SK-N-SH (cell line): ENCODE results near the gene RUFY3. TPM values are rescaled to one million over a fixed set of nuclear protein-coding genes. Genes with fewer than 3 reads are reported as not detected.

ENCODE experiments used
- CTCF ChIA-PET: fragments of 300-600, 350-600 bp; formaldehyde crosslinking; extraction: SDS; loops from one replicate; lab custom pipeline; 2021; lab: Yijun Ruan, JAX
- POLR2A ChIA-PET: fragments of 350-600 bp; sonication (Branson Sonifier 250); formaldehyde crosslinking; extraction: SDS; loops from one replicate; lab custom pipeline; 2020; ENCODE audit warnings: antibody characterized with exemption, inconsistent platforms; lab: Yijun Ruan, JAX
- DNase-seq: peaks from one replicate; pipeline ENCODE4 v3.0.0; 2012
- H2AFZ ChIP-seq: fragments of 200-600 bp; sonication (generic); 2 replicates; pipeline ENCODE4 v1.8.1; 2016; ENCODE audit warnings: antibody characterized with exemption, mild to moderate bottlenecking, low read depth
- H3F3A ChIP-seq: fragments of 200-600 bp; sonication (generic); replicated peaks from 2 replicates; pipeline ENCODE3; 2016; ENCODE audit warnings: antibody characterized with exemption, mild to moderate bottlenecking; ENCODE audit not compliant: insufficient read depth
- H3K27ac ChIP-seq, 2 experiments: fragments of 200-500 bp in 1 of 2; fragments of 200-600 bp in 1 of 2; sonication (Bioruptor generic) in 1 of 2; sonication (generic), shearing (Covaris generic) in 1 of 2; 2 replicates each; pipeline versions ENCODE4 v1.5.1 to v1.6.1; 2014 to 2016; ENCODE audit warnings: low read depth in 2 of 2, inconsistent platforms in 1 of 2, low read length in 1 of 2, mild to moderate bottlenecking in 1 of 2, mixed read lengths in 1 of 2
- H3K27me3 ChIP-seq: fragments of 200-600 bp; sonication (generic), shearing (Covaris generic); 2 replicates; pipeline ENCODE4 v1.6.1; 2016; ENCODE audit warnings: mixed run types; ENCODE audit not compliant: insufficient read depth
- H3K36me3 ChIP-seq, 2 experiments: fragments of 200-500 bp in 1 of 2; fragments of 200-600 bp in 1 of 2; sonication (Bioruptor generic) in 1 of 2; sonication (generic) in 1 of 2; replicated peaks in 1 of 2; 2 replicates each; pipeline versions ENCODE3 to v1.5.1; 2014 to 2016; ENCODE audit warnings: low read length in 1 of 2, mild to moderate bottlenecking in 1 of 2; ENCODE audit not compliant: insufficient read depth in 2 of 2, control insufficient read depth in 1 of 2
- H3K4me1 ChIP-seq, 2 experiments: fragments of 200-500 bp in 1 of 2; fragments of 200-600 bp in 1 of 2; sonication (Bioruptor generic) in 1 of 2; sonication (generic), shearing (Covaris generic) in 1 of 2; 2 replicates each; pipeline versions ENCODE4 v1.5.1 to v1.6.1; 2014 to 2016; ENCODE audit warnings: low read depth in 1 of 2, low read length in 1 of 2, mixed run types in 1 of 2; ENCODE audit not compliant: insufficient read depth in 2 of 2, control insufficient read depth in 1 of 2
- H3K4me2 ChIP-seq: fragments of 200-600 bp; sonication (generic), shearing (Covaris generic); 2 replicates; pipeline ENCODE4 v1.6.1; 2017; ENCODE audit warnings: mixed run types
- H3K4me3 ChIP-seq, 2 experiments: fragments of 200-500 bp in 1 of 2; fragments of 200-600 bp in 1 of 2; sonication (Bioruptor generic) in 1 of 2; sonication (generic), shearing (Covaris generic) in 1 of 2; 2 replicates each; pipeline versions ENCODE4 v1.5.1 to v1.8.1; 2014 to 2016; ENCODE audit warnings: low read depth in 2 of 2, inconsistent platforms in 1 of 2, low read length in 1 of 2, mild to moderate bottlenecking in 1 of 2, mixed read lengths in 1 of 2, moderate library complexity in 1 of 2
- H3K79me2 ChIP-seq: fragments of 200-600 bp; sonication (generic); 2 replicates; pipeline ENCODE4 v1.8.1; 2017; ENCODE audit warnings: mild to moderate bottlenecking; ENCODE audit not compliant: insufficient read depth
- H3K9ac ChIP-seq: fragments of 200-600 bp; sonication (generic); 2 replicates; pipeline ENCODE4 v1.6.1; 2017; ENCODE audit warnings: mixed run types
- H3K9me2 ChIP-seq: fragments of 200-600 bp; sonication (generic); 2 replicates; pipeline ENCODE4 v1.6.1; 2017; ENCODE audit warnings: mixed run types
- H3K9me3 ChIP-seq: fragments of 200-600 bp; sonication (generic); 2 replicates; pipeline ENCODE4 v1.6.1; 2017; ENCODE audit warnings: mixed run types, mild to moderate bottlenecking, moderate library complexity
- H4K20me1 ChIP-seq: fragments of 200-600 bp; sonication (generic); 2 replicates; pipeline ENCODE4 v1.6.1; 2017; ENCODE audit warnings: mild to moderate bottlenecking, mixed run types; ENCODE audit not compliant: insufficient read depth
- CHD2 ChIP-seq: fragments of 150-350 bp; IDR thresholded peaks from 2 replicates; pipeline ENCODE4 v1.6.1; 2018; ENCODE audit warnings: low read length; ENCODE audit not compliant: partially characterized antibody
- EZH2phosphoT487 ChIP-seq: fragments of 200-600 bp; sonication (generic); IDR thresholded peaks from 2 replicates; pipeline ENCODE4 v1.6.1; 2017; ENCODE audit warnings: low read depth, mixed run types, mild to moderate bottlenecking, antibody characterized with exemption, moderate library complexity, borderline replicate concordance
- FOSL2 ChIP-seq: IDR thresholded peaks from 2 replicates; pipeline ENCODE4 v1.4.0; 2012; ENCODE audit warnings: low read depth, mild to moderate bottlenecking, moderate library complexity, borderline replicate concordance
- FOXJ3 ChIP-seq: sonication (generic); formaldehyde crosslinking; IDR thresholded peaks from 2 replicates; pipeline ENCODE4 v1.5.1; 2020; ENCODE audit warnings: mild to moderate bottlenecking, missing genetic modification reagents
- FOXM1 ChIP-seq: IDR thresholded peaks from 2 replicates; pipeline ENCODE4 v1.4.0; 2012; ENCODE audit warnings: low read depth, mild to moderate bottlenecking
- GABPA ChIP-seq: IDR thresholded peaks from 2 replicates; pipeline ENCODE4 v1.4.0; 2012; ENCODE audit warnings: low read depth, mild to moderate bottlenecking
- JUND ChIP-seq: IDR thresholded peaks from 2 replicates; pipeline ENCODE4 v1.4.0; 2012
- MEF2A ChIP-seq: IDR thresholded peaks from 2 replicates; pipeline ENCODE4 v1.4.0; 2012; ENCODE audit warnings: low read depth, borderline replicate concordance
- NRF1 ChIP-seq: IDR thresholded peaks from 2 replicates; pipeline ENCODE4 v1.6.1; 2012; ENCODE audit warnings: low read depth, mild to moderate bottlenecking, low read length
- POLR2AphosphoS5 ChIP-seq: IDR thresholded peaks from 2 replicates; pipeline ENCODE4 v1.6.1; 2012; ENCODE audit warnings: low read depth, low read length
- RAD21 ChIP-seq: IDR thresholded peaks from 2 replicates; pipeline ENCODE4 v1.6.1; 2012; ENCODE audit warnings: mild to moderate bottlenecking, low read length
- RCOR1 ChIP-seq: fragments of 150-350 bp; IDR thresholded peaks from 2 replicates; pipeline ENCODE4 v1.6.1; 2017; ENCODE audit warnings: antibody characterized with exemption, low read length
- RFX5 ChIP-seq: IDR thresholded peaks from 2 replicates; pipeline ENCODE4 v1.6.1; 2012; ENCODE audit warnings: mild to moderate bottlenecking, improper control_type of control experiment, low read length
- RXRA ChIP-seq: IDR thresholded peaks from 2 replicates; pipeline ENCODE4 v1.4.0; 2012; ENCODE audit warnings: low read depth, mild to moderate bottlenecking, borderline replicate concordance
- SMC3 ChIP-seq: IDR thresholded peaks from 2 replicates; pipeline ENCODE4 v1.6.1; 2012; ENCODE audit warnings: low read depth, low read length, improper control_type of control experiment
- TEAD4 ChIP-seq: IDR thresholded peaks from 2 replicates; pipeline ENCODE4 v1.4.0; 2012; ENCODE audit warnings: mild to moderate bottlenecking, borderline replicate concordance; ENCODE audit not compliant: insufficient read depth
- YY1 ChIP-seq: IDR thresholded peaks from 2 replicates; pipeline ENCODE4 v1.4.0; 2012; ENCODE audit warnings: low read depth, mild to moderate bottlenecking
- WGBS: methylation state at CpG from one replicate; pipeline ENCODE4 v1.1.6; 2017; ENCODE audit warnings: low lambda C conversion rate; 5-methylcytosine and 5-hydroxymethylcytosine counted together
- polyA plus RNA-seq, 3 experiments: library from polyadenylated mRNA; depleted of rRNA; stranded (reverse); fragments of >200 nt; gene quantifications; 2 replicates each; pipeline ENCODE4 v1.2.3, GENCODE V29; 2012
- TF ChIP-seq, protein P1 (sequence below): fragments of 150-350 bp; IDR thresholded peaks from 2 replicates; pipeline ENCODE4 v1.6.1; 2017; ENCODE audit warnings: antibody characterized with exemption, low read length, low read depth, borderline replicate concordance
- TF ChIP-seq, protein P2 (sequence below): fragments of 200-600 bp; sonication (generic); IDR thresholded peaks from 2 replicates; pipeline ENCODE4 v1.6.1; 2017; ENCODE audit warnings: antibody characterized with exemption, mild to moderate bottlenecking, moderate library complexity
- TF ChIP-seq, protein P3 (sequence below): IDR thresholded peaks from 2 replicates; pipeline ENCODE4 v1.4.0; 2012; ENCODE audit warnings: low read depth, borderline replicate concordance
- TF ChIP-seq, protein P4 (sequence below): IDR thresholded peaks from 2 replicates; pipeline ENCODE4; 2012
- TF ChIP-seq, protein P5 (sequence below): IDR thresholded peaks from 2 replicates; pipeline ENCODE4 v1.4.0; 2012; ENCODE audit warnings: low read depth
- TF ChIP-seq, protein P6 (sequence below): IDR thresholded peaks from 2 replicates; pipeline ENCODE4 v1.6.1; 2012; ENCODE audit warnings: mild to moderate bottlenecking, low read depth, low read length, moderate library complexity

RUFY3 gene
- polyA plus RNA-seq, 1 of the 3 experiments (the other 2 are of a cell fraction), result 22.8 TPM

DNA sequence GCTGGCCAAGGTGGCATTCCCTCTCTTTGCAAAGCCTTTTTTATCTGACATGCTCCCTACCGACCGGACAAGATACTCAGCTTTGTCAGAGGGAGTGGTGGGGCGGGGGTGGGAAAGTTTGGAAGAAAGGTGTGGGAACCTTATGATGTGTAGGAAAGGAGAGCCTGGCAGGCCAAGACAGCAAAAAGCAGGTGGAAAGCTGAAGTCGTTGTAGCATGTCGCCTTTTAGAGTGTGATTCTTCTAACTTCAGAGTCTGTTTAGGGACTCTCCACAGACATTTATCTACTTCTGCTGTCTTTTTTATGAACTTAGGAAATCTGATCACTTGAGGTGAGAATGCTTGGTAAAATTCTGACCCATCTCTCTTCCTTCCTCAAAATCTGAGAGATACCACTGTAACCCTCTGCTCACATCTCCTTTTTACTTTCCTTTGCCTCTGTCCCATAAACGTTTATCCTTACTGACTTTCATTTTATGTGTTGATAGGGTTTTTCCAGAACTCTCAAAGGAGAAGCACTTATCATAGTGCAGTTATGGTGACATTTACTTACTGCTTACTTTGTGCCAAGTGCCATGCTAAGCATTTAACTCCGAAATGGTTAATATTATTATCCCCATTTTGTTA lies 8.2 kb upstream of the RUFY3 start (continued):
- TF ChIP-seq GABPA (no peak), YY1 (no peak), FOXM1 (no peak), NRF1 (no peak), JUND (no peak), FOXJ3 (CRISPR knock-in tag) (no peak)
- TF ChIP-seq, protein P1, sequence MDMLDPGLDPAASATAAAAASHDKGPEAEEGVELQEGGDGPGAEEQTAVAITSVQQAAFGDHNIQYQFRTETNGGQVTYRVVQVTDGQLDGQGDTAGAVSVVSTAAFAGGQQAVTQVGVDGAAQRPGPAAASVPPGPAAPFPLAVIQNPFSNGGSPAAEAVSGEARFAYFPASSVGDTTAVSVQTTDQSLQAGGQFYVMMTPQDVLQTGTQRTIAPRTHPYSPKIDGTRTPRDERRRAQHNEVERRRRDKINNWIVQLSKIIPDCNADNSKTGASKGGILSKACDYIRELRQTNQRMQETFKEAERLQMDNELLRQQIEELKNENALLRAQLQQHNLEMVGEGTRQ, result no peak
- TF ChIP-seq, protein P2, sequence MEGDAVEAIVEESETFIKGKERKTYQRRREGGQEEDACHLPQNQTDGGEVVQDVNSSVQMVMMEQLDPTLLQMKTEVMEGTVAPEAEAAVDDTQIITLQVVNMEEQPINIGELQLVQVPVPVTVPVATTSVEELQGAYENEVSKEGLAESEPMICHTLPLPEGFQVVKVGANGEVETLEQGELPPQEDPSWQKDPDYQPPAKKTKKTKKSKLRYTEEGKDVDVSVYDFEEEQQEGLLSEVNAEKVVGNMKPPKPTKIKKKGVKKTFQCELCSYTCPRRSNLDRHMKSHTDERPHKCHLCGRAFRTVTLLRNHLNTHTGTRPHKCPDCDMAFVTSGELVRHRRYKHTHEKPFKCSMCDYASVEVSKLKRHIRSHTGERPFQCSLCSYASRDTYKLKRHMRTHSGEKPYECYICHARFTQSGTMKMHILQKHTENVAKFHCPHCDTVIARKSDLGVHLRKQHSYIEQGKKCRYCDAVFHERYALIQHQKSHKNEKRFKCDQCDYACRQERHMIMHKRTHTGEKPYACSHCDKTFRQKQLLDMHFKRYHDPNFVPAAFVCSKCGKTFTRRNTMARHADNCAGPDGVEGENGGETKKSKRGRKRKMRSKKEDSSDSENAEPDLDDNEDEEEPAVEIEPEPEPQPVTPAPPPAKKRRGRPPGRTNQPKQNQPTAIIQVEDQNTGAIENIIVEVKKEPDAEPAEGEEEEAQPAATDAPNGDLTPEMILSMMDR, result no peak

DNA sequence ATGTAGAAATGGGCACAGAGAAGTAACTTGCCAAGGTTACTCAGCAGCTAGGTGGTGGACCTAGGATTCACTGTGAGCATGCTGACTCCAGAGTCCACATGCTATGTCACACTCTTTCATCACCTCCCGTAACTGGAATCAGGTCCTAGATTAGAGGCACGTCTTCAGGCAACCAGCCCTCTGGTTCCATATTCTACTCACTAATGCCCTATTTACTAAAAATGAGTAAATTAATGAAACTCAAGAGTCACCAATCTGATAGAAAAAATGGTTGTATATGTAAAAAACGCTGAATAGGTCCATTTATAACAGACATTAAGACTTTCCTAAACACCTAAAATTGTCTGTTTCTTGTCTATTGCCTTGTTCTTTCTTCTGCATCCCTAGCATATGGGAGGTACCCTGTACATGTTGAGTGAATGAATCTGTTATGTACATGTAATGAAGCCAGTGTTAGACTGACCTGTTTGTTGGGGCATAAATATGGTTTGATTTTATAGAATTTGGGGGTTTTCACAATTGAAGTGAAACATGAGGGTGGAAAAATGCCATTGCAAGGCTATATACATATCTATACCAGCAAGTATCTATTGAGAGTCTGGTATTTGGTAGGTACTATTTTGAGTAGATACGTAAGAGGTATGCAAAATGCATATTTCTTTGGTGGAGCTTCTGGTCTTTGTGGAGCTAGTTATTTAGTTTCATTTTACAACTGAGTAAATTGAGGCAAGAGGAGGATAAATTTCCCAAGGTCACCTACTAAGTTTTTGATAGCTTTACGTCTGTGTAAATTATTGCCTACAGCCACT lies 7.5 kb upstream of the RUFY3 start:
- Histone ChIP-seq H3K9me2 (no peaks in the 10 kb centered on the region), H3K9ac (no peak overlapping the region), H3K36me3 (no peaks in the 10 kb centered on the region), H3F3A (no peaks in the 10 kb centered on the region), H3K4me3 (no peak overlapping the region), H3K79me2 (peaks cover 67% of the 10 kb centered on the region), H4K20me1 (no peaks in the 10 kb centered on the region), H3K4me1 (no peaks in the 10 kb centered on the region)
- DNase-seq, result no peak
- no peak for TF ChIP-seq EZH2phosphoT487
- TF ChIP-seq RAD21, result no peak
- no peak for TF ChIP-seq YY1
- no peak for TF ChIP-seq RFX5
- TF ChIP-seq, protein P3, sequence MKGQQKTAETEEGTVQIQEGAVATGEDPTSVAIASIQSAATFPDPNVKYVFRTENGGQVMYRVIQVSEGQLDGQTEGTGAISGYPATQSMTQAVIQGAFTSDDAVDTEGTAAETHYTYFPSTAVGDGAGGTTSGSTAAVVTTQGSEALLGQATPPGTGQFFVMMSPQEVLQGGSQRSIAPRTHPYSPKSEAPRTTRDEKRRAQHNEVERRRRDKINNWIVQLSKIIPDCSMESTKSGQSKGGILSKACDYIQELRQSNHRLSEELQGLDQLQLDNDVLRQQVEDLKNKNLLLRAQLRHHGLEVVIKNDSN, result no peak
- TF ChIP-seq MEF2A, result no peak
- no peak for TF ChIP-seq SMC3
- TF ChIP-seq RXRA, result no peak
- no peak for TF ChIP-seq POLR2AphosphoS5
- no peak for TF ChIP-seq CHD2
- TF ChIP-seq FOXM1, result no peak
- no peak for TF ChIP-seq RCOR1
- TF ChIP-seq TEAD4, result no peak
- TF ChIP-seq FOSL2, result no peak
- TF ChIP-seq, protein P4, sequence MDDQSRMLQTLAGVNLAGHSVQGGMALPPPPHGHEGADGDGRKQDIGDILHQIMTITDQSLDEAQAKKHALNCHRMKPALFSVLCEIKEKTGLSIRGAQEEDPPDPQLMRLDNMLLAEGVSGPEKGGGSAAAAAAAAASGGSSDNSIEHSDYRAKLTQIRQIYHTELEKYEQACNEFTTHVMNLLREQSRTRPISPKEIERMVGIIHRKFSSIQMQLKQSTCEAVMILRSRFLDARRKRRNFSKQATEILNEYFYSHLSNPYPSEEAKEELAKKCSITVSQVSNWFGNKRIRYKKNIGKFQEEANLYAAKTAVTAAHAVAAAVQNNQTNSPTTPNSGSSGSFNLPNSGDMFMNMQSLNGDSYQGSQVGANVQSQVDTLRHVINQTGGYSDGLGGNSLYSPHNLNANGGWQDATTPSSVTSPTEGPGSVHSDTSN, result no peak
- TF ChIP-seq, protein P5, sequence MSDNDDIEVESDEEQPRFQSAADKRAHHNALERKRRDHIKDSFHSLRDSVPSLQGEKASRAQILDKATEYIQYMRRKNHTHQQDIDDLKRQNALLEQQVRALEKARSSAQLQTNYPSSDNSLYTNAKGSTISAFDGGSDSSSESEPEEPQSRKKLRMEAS, result no peak
- TF ChIP-seq, protein P6, sequence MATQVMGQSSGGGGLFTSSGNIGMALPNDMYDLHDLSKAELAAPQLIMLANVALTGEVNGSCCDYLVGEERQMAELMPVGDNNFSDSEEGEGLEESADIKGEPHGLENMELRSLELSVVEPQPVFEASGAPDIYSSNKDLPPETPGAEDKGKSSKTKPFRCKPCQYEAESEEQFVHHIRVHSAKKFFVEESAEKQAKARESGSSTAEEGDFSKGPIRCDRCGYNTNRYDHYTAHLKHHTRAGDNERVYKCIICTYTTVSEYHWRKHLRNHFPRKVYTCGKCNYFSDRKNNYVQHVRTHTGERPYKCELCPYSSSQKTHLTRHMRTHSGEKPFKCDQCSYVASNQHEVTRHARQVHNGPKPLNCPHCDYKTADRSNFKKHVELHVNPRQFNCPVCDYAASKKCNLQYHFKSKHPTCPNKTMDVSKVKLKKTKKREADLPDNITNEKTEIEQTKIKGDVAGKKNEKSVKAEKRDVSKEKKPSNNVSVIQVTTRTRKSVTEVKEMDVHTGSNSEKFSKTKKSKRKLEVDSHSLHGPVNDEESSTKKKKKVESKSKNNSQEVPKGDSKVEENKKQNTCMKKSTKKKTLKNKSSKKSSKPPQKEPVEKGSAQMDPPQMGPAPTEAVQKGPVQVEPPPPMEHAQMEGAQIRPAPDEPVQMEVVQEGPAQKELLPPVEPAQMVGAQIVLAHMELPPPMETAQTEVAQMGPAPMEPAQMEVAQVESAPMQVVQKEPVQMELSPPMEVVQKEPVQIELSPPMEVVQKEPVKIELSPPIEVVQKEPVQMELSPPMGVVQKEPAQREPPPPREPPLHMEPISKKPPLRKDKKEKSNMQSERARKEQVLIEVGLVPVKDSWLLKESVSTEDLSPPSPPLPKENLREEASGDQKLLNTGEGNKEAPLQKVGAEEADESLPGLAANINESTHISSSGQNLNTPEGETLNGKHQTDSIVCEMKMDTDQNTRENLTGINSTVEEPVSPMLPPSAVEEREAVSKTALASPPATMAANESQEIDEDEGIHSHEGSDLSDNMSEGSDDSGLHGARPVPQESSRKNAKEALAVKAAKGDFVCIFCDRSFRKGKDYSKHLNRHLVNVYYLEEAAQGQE, result no peak
- TF ChIP-seq GABPA, result no peak
- TF ChIP-seq, all 33 proteins: peak for 0
- ChIA-PET POLR2A (no interaction called here), CTCF (no interaction called here)
- WGBS, result 92% methylated on average over 5 of the region's 5 CpGs
- Histone ChIP-seq H2AFZ (no peak overlapping the region), H3K9me3 (no peaks in the 10 kb centered on the region), H3K27ac (no peak overlapping the region), H3K4me2 (no peak overlapping the region), H3K27me3 (no peaks in the 10 kb centered on the region)
